CD4-positive, CD25-positive, alpha-beta regulatory T cell (primary cell): Measurements from ENCODE around the gene TADA2A. TPM values are rescaled to one million over a fixed set of nuclear protein-coding genes. Genes with fewer than 3 reads are reported as not detected.

ENCODE experiments used
- ATAC-seq, 2 donors: fragments of 150-1000 bp; cut with Tn5 transposase; one replicate each; pipeline ENCODE4 v1.10.0; 2021; ENCODE audit warnings: low read depth in 2 of 2, moderate number of reproducible peaks in 2 of 2, moderate library complexity in 1 of 2
- DNase-seq, 3 donors: peaks; one replicate each; pipeline versions ENCODE4 v3.0.0 to v3.0.0-alpha.2; 2012 to 2022; ENCODE audit warnings: mixed read lengths in 1 of 3
- H3K27ac ChIP-seq: one replicate; pipeline ENCODE4 v1.7.0; 2013; ENCODE audit warnings: mild to moderate bottlenecking, low read length; ENCODE audit not compliant: insufficient read depth, poor library complexity, severe bottlenecking
- H3K27me3 ChIP-seq: one replicate; pipeline ENCODE4 v1.7.0; 2013; ENCODE audit warnings: low read length; ENCODE audit not compliant: control insufficient read depth, insufficient read depth
- H3K36me3 ChIP-seq: one replicate; pipeline ENCODE4 v1.7.0; 2013; ENCODE audit warnings: mild to moderate bottlenecking, low read length, moderate library complexity; ENCODE audit not compliant: control insufficient read depth, insufficient read depth
- H3K4me1 ChIP-seq: 2 replicates; pipeline ENCODE4 v1.7.0; 2013; ENCODE audit warnings: mild to moderate bottlenecking, low read length; ENCODE audit not compliant: insufficient read depth, control insufficient read depth, poor library complexity, severe bottlenecking
- H3K4me3 ChIP-seq: one replicate; pipeline ENCODE4 v1.7.0; 2013; ENCODE audit warnings: low read depth, mild to moderate bottlenecking, low read length, moderate library complexity
- H3K9me3 ChIP-seq, 2 experiments: 1 replicate in 1 of 2; 2 replicates in 1 of 2; pipeline ENCODE4 v1.7.0; 2013; ENCODE audit warnings: low read length in 2 of 2, mild to moderate bottlenecking in 1 of 2, moderate library complexity in 1 of 2; ENCODE audit not compliant: control insufficient read depth in 2 of 2
- H3K27ac Mint-ChIP-seq, 3 donors: one replicate each; pipeline ENCODE4 v1.8.0; 2020 to 2022; ENCODE audit warnings: mild to moderate bottlenecking in 3 of 3, mixed read lengths in 3 of 3, moderate library complexity in 2 of 3
- H3K27me3 Mint-ChIP-seq: one replicate; pipeline ENCODE4 v1.8.0; 2022; ENCODE audit warnings: mild to moderate bottlenecking, mixed read lengths
- H3K36me3 Mint-ChIP-seq: one replicate; pipeline ENCODE4 v1.8.0; 2020; ENCODE audit warnings: mixed read lengths
- H3K4me1 Mint-ChIP-seq, 4 donors: one replicate each; pipeline ENCODE4 v1.8.0; 2020 to 2022; ENCODE audit warnings: mixed read lengths in 4 of 4, mild to moderate bottlenecking in 1 of 4
- H3K4me3 Mint-ChIP-seq, 4 donors: one replicate each; pipeline ENCODE4 v1.8.0; 2020 to 2022; ENCODE audit warnings: mild to moderate bottlenecking in 4 of 4, mixed read lengths in 4 of 4, moderate library complexity in 3 of 4
- H3K9me3 Mint-ChIP-seq, 7 donors: one replicate each; pipeline ENCODE4 v1.8.0; 2020 to 2022; ENCODE audit warnings: mixed read lengths in 7 of 7, mild to moderate bottlenecking in 3 of 7, moderate library complexity in 2 of 7
- polyA plus RNA-seq, 4 donors: library from polyadenylated mRNA; unstranded; fragments of 300-500 nt; fragmentation: Illumina TruSeq; gene quantifications; one replicate each; pipeline ENCODE4 v1.2.3, GENCODE V29; 2021
- total RNA-seq: library from RNA; stranded (reverse); gene quantifications from one replicate; pipeline ENCODE4 v1.2.3, GENCODE V29; 2022

Gene TADA2A
- total and polyA plus RNA-seq, 5 donors from 2014 or later, result 6.3 to 20.2 (median 6.5) TPM

- peaks cover 0 to 4% (median 0%) of the 10 kb centered on the region in 7 donors for H3K9me3 Mint-ChIP-seq
- Histone ChIP-seq H3K27me3 (no peaks in the 10 kb centered on the region), H3K4me1 (no peaks in the 10 kb centered on the region), H3K36me3 (peaks cover 84% of the 10 kb centered on the region), H3K4me3 (no peak overlapping the region), H3K9me3 (no peaks in the 10 kb centered on the region), H3K27ac (no peak overlapping the region)
- H3K36me3 Mint-ChIP-seq, result peaks cover 57% of the 10 kb centered on the region
- H3K4me3 Mint-ChIP-seq, result no peak overlapping the region
- H3K27ac Mint-ChIP-seq, result peak overlapping the region in 2 of 3 donors; percentile 33 to 67
- DNase-seq (no peak), ATAC-seq (no peak)
- H3K27me3 Mint-ChIP-seq, result no peaks in the 10 kb centered on the region
- peaks cover 10 to 23% (median 18%) of the 10 kb centered on the region in 4 donors for H3K4me1 Mint-ChIP-seq
Measured at GRCh38 chr17:37521821-37522220, 115.1 kb downstream of the TADA2A start.

GRCh38 chr17:37523715-37524219, 117.1 kb downstream of the TADA2A start:
- ATAC-seq (peak in 1 of 2 donors; percentile 51), DNase-seq (peak in 1 of 3 donors; percentile 29)
- Histone ChIP-seq H3K27ac (no peak overlapping the region), H3K4me1 (no peaks in the 10 kb centered on the region), H3K27me3 (no peaks in the 10 kb centered on the region), H3K4me3 (no peak overlapping the region), H3K9me3 (no peaks in the 10 kb centered on the region), H3K36me3 (peaks cover 84% of the 10 kb centered on the region)
- H3K4me3 Mint-ChIP-seq, result peak overlapping the region in 1 of 4 donors; percentile 36
- peaks cover 41% of the 10 kb centered on the region for H3K36me3 Mint-ChIP-seq
- no peaks in the 10 kb centered on the region for H3K27me3 Mint-ChIP-seq
- H3K27ac Mint-ChIP-seq, result peak overlapping the region; percentile 64 to 74 (median 72)
- H3K9me3 Mint-ChIP-seq, result peaks cover 0 to 4% (median 0%) of the 10 kb centered on the region in 7 donors
- peaks cover 10 to 22% (median 21%) of the 10 kb centered on the region in 4 donors for H3K4me1 Mint-ChIP-seq

- Mint-ChIP-seq H3K9me3 (peaks cover 0 to 4% (median 0%) of the 10 kb centered on the region in 7 donors), H3K27ac (no peak overlapping the region), H3K27me3 (no peaks in the 10 kb centered on the region), H3K36me3 (peaks cover 40% of the 10 kb centered on the region), H3K4me3 (no peak overlapping the region), H3K4me1 (peaks cover 0 to 26% (median 19%) of the 10 kb centered on the region in 4 donors)
- peak; percentile 61 to 64 for ATAC-seq
- H3K27ac ChIP-seq, result no peak overlapping the region
- DNase-seq, result peak in 2 of 3 donors; percentile 50 to 64
- no peak overlapping the region for H3K4me3 ChIP-seq
- no peaks in the 10 kb centered on the region for H3K27me3 ChIP-seq
- no peaks in the 10 kb centered on the region for H3K4me1 ChIP-seq
- no peaks in the 10 kb centered on the region for H3K9me3 ChIP-seq
- peaks cover 86% of the 10 kb centered on the region for H3K36me3 ChIP-seq
Measured at GRCh38 chr17:37527249-37527851, 120.7 kb downstream of the TADA2A start.

Other genes with a start within 250 kb of the TADA2A start
- not detected for gene C17orf78, start 30.9 kb upstream of the TADA2A start, total RNA-seq
- under 1 TPM in 1 of 4 donors, not detected in 3; 0.09 TPM for gene C17orf78, start 30.9 kb upstream of the TADA2A start, polyA plus RNA-seq
- gene ACACA, start 50 bp upstream of the TADA2A start, total RNA-seq, result 42.9 TPM
- gene ACACA, start 50 bp upstream of the TADA2A start, polyA plus RNA-seq, result 1 to 10 TPM; 7.4 to 9.8 (median 9.5) TPM
- gene DUSP14, start 83.0 kb downstream of the TADA2A start, total RNA-seq, result 2.4 TPM
- gene DUSP14, start 83.0 kb downstream of the TADA2A start, polyA plus RNA-seq, result 1 to 10 TPM; 4.7 to 9.4 (median 7.7) TPM
- 118 TPM for gene SYNRG, start 202.5 kb downstream of the TADA2A start, total RNA-seq
- gene SYNRG, start 202.5 kb downstream of the TADA2A start, polyA plus RNA-seq, result 10 to 100 TPM; 72.0 to 81.7 (median 74.0) TPM
- gene DDX52, start 236.6 kb downstream of the TADA2A start, total RNA-seq, result 33.3 TPM
- 10 to 100 TPM; 13.8 to 16.5 (median 15.1) TPM for gene DDX52, start 236.6 kb downstream of the TADA2A start, polyA plus RNA-seq